GM19324 (cell line): ENCODE measurements around the gene NVL.
A peak's percentile ranks its signal among the peaks of the same experiment; 100 is the strongest.

Source experiments
- ATAC-seq: cut with Tn5 transposase; IDR thresholded peaks from one replicate; pipeline ENCODE4 v1.9.1; 2021; ENCODE audit warnings: mild to moderate bottlenecking, moderate library complexity; ENCODE audit not compliant: unreplicated experiment, low FRiP score

NVL gene

GRCh38 chr1:224201853-224202252 is 128.1 kb downstream of the NVL start:
- no peak for ATAC-seq

GRCh38 chr1:224201383-224201782 is 128.6 kb downstream of the NVL start:
- no peak for ATAC-seq

- ATAC-seq: no peak
Observed at GRCh38 chr1:224199679-224200078, 130.3 kb downstream of the NVL start.

GRCh38 chr1:224198572-224198971 is 131.4 kb downstream of the NVL start:
- ATAC-seq: no peak

- ATAC-seq: no peak
Observed at GRCh38 chr1:224196813-224197600, 133.0 kb downstream of the NVL start.

- no peak for ATAC-seq
Observed at GRCh38 chr1:224193319-224193966, 136.5 kb downstream of the NVL start.

- no peak for ATAC-seq
Observed at GRCh38 chr1:224192082-224192788, 137.7 kb downstream of the NVL start.

- ATAC-seq: no peak
Observed at GRCh38 chr1:224189561-224189960, 140.4 kb downstream of the NVL start.

- no peak for ATAC-seq
Observed at GRCh38 chr1:224188286-224188685, 141.7 kb downstream of the NVL start.

- ATAC-seq: no peak
Observed at GRCh38 chr1:224185208-224185607, 144.8 kb downstream of the NVL start.

- ATAC-seq: peak; percentile 65
Observed at GRCh38 chr1:224183591-224184312, 146.2 kb downstream of the NVL start.

- ATAC-seq: peak; percentile 72
Observed at GRCh38 chr1:224182866-224183590, 146.9 kb downstream of the NVL start, which contains the start of gene DEGS1. DEGS1 (plus strand) TSS chr1:224183240; CDS start chr1:224183337, 97 bp downstream.

GRCh38 chr1:224182057-224182865 is 147.7 kb downstream of the NVL start:
- peak; percentile 25 for ATAC-seq

- no peak for ATAC-seq
Observed at GRCh38 chr1:224181453-224181810, 148.5 kb downstream of the NVL start.

- no peak for ATAC-seq
Observed at GRCh38 chr1:224180783-224181452, 149.1 kb downstream of the NVL start.

GRCh38 chr1:224178894-224179293 is 151.1 kb downstream of the NVL start:
- no peak for ATAC-seq

- no peak for ATAC-seq
Observed at GRCh38 chr1:224177356-224177999, 152.5 kb downstream of the NVL start.
